Muscle layer of duodenum (tissue), 2 donors: ENCODE results near the gene TTC33.
"Not testable (repeated sequence)": the region's sequence is repeated elsewhere in the genome, so short reads cannot be mapped to it uniquely, and the experiment has no call there.

ENCODE experiments used
- H3K27ac ChIP-seq: one replicate; pipeline ENCODE4 v1.7.0; 2013; ENCODE audit warnings: mild to moderate bottlenecking, low read length
- H3K27me3 ChIP-seq: one replicate; pipeline ENCODE4 v1.7.0; 2013; ENCODE audit warnings: low read depth, mild to moderate bottlenecking, control low read depth, low read length
- H3K36me3 ChIP-seq, 2 donors: one replicate each; pipeline ENCODE4 v1.7.0; 2013; ENCODE audit warnings: low read length in 2 of 2, control low read depth in 1 of 2, mild to moderate bottlenecking in 1 of 2; ENCODE audit not compliant: insufficient read depth in 2 of 2, control insufficient read depth in 1 of 2
- H3K4me1 ChIP-seq, 2 donors: one replicate each; pipeline ENCODE4 v1.7.0; 2013; ENCODE audit warnings: low read length in 2 of 2, mild to moderate bottlenecking in 2 of 2, control low read depth in 1 of 2, moderate library complexity in 1 of 2; ENCODE audit not compliant: insufficient read depth in 2 of 2, control insufficient read depth in 1 of 2
- H3K4me3 ChIP-seq, 2 donors: one replicate each; pipeline ENCODE4 v1.7.0; 2013; ENCODE audit warnings: low read length in 2 of 2, low read depth in 1 of 2, mild to moderate bottlenecking in 1 of 2
- H3K9me3 ChIP-seq, 2 donors: one replicate each; pipeline ENCODE4 v1.7.0; 2013; ENCODE audit warnings: low read length in 2 of 2, control low read depth in 1 of 2, mild to moderate bottlenecking in 1 of 2; ENCODE audit not compliant: control insufficient read depth in 1 of 2
- donor health status: healthy.

TTC33 gene

DNA sequence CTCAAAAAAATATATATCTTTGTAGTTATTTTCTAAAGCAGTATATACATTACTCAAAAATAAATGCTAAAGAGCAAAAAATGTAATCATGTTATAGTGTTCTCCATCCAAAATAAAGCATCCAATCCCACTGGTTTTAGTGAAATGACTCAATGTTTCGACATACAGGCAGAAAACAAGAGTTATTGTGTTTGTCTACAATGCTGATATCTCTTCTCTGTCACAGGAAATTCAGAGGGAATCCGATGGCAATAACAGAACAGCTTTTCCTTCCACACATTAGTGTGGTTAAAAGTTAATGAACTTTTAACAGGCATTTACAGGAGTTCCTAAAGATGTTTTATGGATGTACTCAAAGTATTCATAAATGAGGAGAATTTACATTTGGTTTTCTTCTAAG lies 12.0 kb downstream of the TTC33 start:
- Histone ChIP-seq H3K27me3 (no peaks in the 10 kb centered on the region), H3K9me3 (no peaks in the 10 kb centered on the region), H3K27ac (no peak overlapping the region), H3K36me3 (peaks cover 5 to 19% of the 10 kb centered on the region in 2 donors), H3K4me1 (no peaks in the 10 kb centered on the region), H3K4me3 (no peak overlapping the region)

GRCh38 chr5:40738502-40738901 lies 17.3 kb downstream of the TTC33 start:
- no peaks in the 10 kb centered on the region for H3K27me3 ChIP-seq
- H3K9me3 ChIP-seq, result no peaks in the 10 kb centered on the region
- H3K27ac ChIP-seq, result no peak overlapping the region
- peaks cover 18% of the 10 kb centered on the region in 2 donors for H3K4me1 ChIP-seq
- no peak overlapping the region for H3K4me3 ChIP-seq
- peaks cover 5 to 19% of the 10 kb centered on the region in 2 donors for H3K36me3 ChIP-seq

GRCh38 chr5:40736103-40736875 lies 19.5 kb downstream of the TTC33 start:
- no peaks in the 10 kb centered on the region for H3K27me3 ChIP-seq
- peaks cover 3 to 13% of the 10 kb centered on the region in 2 donors for H3K36me3 ChIP-seq
- peaks cover 20 to 21% of the 10 kb centered on the region in 2 donors for H3K4me1 ChIP-seq
- H3K9me3 ChIP-seq, result no peaks in the 10 kb centered on the region
- no peak overlapping the region for H3K4me3 ChIP-seq
- H3K27ac ChIP-seq, result no peak overlapping the region

DNA sequence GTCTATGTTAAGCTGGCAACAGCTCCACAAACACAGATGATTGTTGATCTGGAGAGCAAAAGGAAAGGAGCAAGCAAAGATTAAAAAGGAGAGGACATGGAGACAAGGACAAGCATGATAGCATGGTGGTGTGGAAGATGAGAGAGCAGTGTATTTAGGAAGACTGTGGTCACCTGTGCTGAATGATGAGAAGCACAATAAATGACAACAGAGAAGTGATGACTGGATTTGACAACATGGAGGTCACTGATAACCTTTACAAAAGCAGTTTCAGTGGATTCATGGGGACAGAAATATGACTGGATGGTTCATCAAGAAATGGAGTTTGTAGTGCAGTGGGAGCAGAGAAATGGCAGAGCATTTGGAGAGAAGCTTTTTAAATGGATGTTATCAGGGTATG lies 20.2 kb downstream of the TTC33 start:
- no peak overlapping the region for H3K27ac ChIP-seq
- no peaks in the 10 kb centered on the region for H3K9me3 ChIP-seq
- no peak overlapping the region for H3K4me3 ChIP-seq
- peaks cover 0 to 9% of the 10 kb centered on the region in 2 donors for H3K36me3 ChIP-seq
- H3K4me1 ChIP-seq, result peaks cover 20 to 25% of the 10 kb centered on the region in 2 donors
- no peaks in the 10 kb centered on the region for H3K27me3 ChIP-seq

- H3K36me3 ChIP-seq, result peaks cover 0 to 6% of the 10 kb centered on the region in 2 donors
These were observed 20.8 kb downstream of the TTC33 start for GRCh38 chr5:40734986-40735385.

GRCh38 chr5:40733879-40734563 lies 21.7 kb downstream of the TTC33 start:
- H3K9me3 ChIP-seq, result no peaks in the 10 kb centered on the region

More at GRCh38 chr5:40734986-40735385, 20.8 kb downstream of the TTC33 start:
- H3K4me1 ChIP-seq, result peaks cover 20 to 25% of the 10 kb centered on the region in 2 donors
- H3K9me3 ChIP-seq, result no peaks in the 10 kb centered on the region
- no peaks in the 10 kb centered on the region for H3K27me3 ChIP-seq
- no peak overlapping the region for H3K27ac ChIP-seq
- H3K4me3 ChIP-seq, result no peak overlapping the region

GRCh38 chr5:40733434-40733833 lies 22.3 kb downstream of the TTC33 start:
- Histone ChIP-seq H3K4me1 (peaks cover 20 to 25% of the 10 kb centered on the region in 2 donors), H3K27me3 (no peaks in the 10 kb centered on the region), H3K36me3 (peaks cover 0 to 4% of the 10 kb centered on the region in 2 donors), H3K27ac (no peak overlapping the region), H3K9me3 (no peaks in the 10 kb centered on the region), H3K4me3 (no peak overlapping the region)

More at GRCh38 chr5:40733879-40734563, 21.7 kb downstream of the TTC33 start:
- Histone ChIP-seq H3K4me1 (peaks cover 20 to 25% of the 10 kb centered on the region in 2 donors), H3K4me3 (no peak overlapping the region), H3K36me3 (no peaks in the 10 kb centered on the region), H3K27ac (no peak overlapping the region), H3K27me3 (no peaks in the 10 kb centered on the region)

GRCh38 chr5:40722497-40722911 lies 33.3 kb downstream of the TTC33 start:
- H3K9me3 ChIP-seq, H3K4me3 ChIP-seq, H3K4me1 ChIP-seq, H3K27me3 ChIP-seq, H3K27ac ChIP-seq: not testable (repeated sequence)
- H3K36me3 ChIP-seq, result peaks cover 9 to 23% of the 10 kb centered on the region in 2 donors

GRCh38 chr5:40720069-40720468 lies 35.7 kb downstream of the TTC33 start:
- H3K9me3 ChIP-seq, result no peaks in the 10 kb centered on the region
- H3K27me3 ChIP-seq, result no peaks in the 10 kb centered on the region
- H3K4me3 ChIP-seq, result no peak overlapping the region
- no peaks in the 10 kb centered on the region for H3K4me1 ChIP-seq
- peaks cover 7 to 20% of the 10 kb centered on the region in 2 donors for H3K36me3 ChIP-seq
- H3K27ac ChIP-seq, result no peak overlapping the region

DNA sequence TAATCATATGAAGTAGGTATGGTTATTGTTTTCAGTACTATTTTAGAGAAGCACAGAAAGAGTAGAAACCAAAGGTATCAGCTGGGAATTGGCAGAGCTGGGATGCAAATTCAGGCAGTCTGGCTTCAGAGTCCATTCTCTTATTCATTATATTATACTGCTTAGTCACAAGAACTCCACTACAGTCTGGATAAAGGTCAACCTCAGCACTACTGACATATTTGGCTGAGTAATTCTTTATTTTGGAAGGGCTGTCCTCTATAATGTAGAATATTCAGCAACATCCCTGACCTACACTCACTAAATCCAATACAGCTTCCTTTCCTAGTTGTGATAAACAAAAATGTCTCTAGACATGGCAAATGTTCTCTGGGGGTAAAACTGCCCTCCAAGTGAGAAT lies 38.5 kb downstream of the TTC33 start:
- no peaks in the 10 kb centered on the region for H3K4me1 ChIP-seq
- no peaks in the 10 kb centered on the region for H3K9me3 ChIP-seq
- H3K36me3 ChIP-seq, result peaks cover 7 to 16% of the 10 kb centered on the region in 2 donors
- no peaks in the 10 kb centered on the region for H3K27me3 ChIP-seq
- H3K27ac ChIP-seq, result no peak overlapping the region
- H3K4me3 ChIP-seq, result no peak overlapping the region

- H3K4me3 ChIP-seq, result no peak overlapping the region
These were observed 39.2 kb downstream of the TTC33 start for GRCh38 chr5:40716590-40716989.

More at GRCh38 chr5:40716590-40716989, 39.2 kb downstream of the TTC33 start:
- Histone ChIP-seq H3K27ac (no peak overlapping the region), H3K27me3 (no peaks in the 10 kb centered on the region), H3K36me3 (peaks cover 7 to 11% of the 10 kb centered on the region in 2 donors), H3K9me3 (no peaks in the 10 kb centered on the region), H3K4me1 (no peaks in the 10 kb centered on the region)
